HS-5 (cell line): Measurements from ENCODE around the gene CNGA4.
"Not testable (repeated sequence)": the region's sequence is repeated elsewhere in the genome, so short reads cannot be mapped to it uniquely, and the experiment has no call there.

Experiments
- DNase-seq: peaks from one replicate; pipeline ENCODE4 v3.0.0-alpha.2; 2012; ENCODE audit warnings: low read depth

Gene CNGA4

DNA sequence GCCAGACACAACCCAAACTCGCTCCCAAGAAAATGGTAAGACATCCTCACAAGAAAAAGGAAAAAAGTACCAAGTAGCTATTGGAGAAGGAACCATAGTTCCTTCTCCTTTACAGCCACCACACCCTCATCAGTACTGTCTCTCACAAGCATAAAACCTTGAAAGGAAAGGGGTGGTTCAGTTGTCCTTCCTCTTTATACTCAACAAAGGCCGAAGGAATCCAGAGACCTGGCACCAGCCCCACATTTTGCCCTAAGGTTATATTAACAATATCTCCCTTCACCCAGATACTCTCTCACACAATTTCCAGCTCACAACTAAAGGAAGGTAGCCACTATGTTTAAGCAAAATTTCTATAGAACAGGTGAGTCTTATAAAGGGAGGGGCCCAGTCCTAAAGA, 13.0 kb upstream of the CNGA4 start:
- DNase-seq: no peak

DNA sequence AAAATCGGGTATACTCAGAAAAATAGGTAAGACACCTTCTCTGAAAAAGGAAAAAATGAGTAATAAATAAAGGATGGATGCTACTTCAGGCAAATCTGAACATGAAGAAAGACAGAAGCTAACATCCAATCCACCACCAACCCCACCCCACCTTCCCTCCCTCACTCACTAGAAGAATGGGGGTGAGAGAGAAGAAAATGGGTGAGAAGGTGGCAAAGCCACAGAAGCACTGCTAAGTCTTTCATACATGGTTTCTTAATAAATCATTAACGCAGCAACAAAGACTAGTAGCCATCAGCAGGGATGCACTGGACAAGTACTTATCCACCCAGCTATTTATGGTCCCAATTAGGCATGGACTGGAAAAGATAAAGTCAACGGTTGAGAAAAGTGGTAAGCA, 10.4 kb upstream of the CNGA4 start:
- DNase-seq: no peak

- no peak for DNase-seq
Observed at GRCh38 chr11:6229911-6230310, 9.0 kb upstream of the CNGA4 start.

DNA sequence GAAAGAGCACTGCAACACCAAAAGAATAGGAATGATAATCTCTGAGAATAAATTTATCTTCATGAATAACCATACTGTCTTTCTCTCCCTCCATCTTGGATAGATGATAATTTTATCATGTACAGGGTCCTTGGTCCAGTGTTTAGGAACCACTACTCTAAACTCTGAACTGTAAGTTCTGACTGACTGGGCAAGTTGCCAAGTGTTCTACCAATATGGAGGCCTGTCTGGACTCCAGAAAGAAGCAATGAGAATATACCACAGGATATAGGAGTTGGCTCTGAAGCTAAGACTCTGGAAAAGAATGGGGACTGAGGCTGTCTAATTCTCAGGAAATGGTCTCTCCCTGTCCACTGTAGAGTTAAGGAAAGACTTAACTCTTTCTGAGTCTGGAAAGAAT, 6.0 kb upstream of the CNGA4 start:
- no peak for DNase-seq

GRCh38 chr11:6233984-6234386, 4.9 kb upstream of the CNGA4 start:
- no peak for DNase-seq

GRCh38 chr11:6234387-6235107, 4.3 kb upstream of the CNGA4 start, which contains the start of gene FHIP1B:
Gene FHIP1B, minus strand, starts transcription at chr11:6234636. Its CDS starts 10,120 bp downstream, at chr11:6224516.
- peak; percentile 99 for DNase-seq

GRCh38 chr11:6237266-6237665, 1.6 kb upstream of the CNGA4 start:
- no peak for DNase-seq

- DNase-seq: no peak
Observed at GRCh38 chr11:6237761-6238302, 1.1 kb upstream of the CNGA4 start.

- no peak for DNase-seq
Observed at GRCh38 chr11:6240139-6240538, 1.2 kb downstream of the CNGA4 start.

- DNase-seq: no peak
Observed at GRCh38 chr11:6240781-6241180, 1.9 kb downstream of the CNGA4 start.

DNA sequence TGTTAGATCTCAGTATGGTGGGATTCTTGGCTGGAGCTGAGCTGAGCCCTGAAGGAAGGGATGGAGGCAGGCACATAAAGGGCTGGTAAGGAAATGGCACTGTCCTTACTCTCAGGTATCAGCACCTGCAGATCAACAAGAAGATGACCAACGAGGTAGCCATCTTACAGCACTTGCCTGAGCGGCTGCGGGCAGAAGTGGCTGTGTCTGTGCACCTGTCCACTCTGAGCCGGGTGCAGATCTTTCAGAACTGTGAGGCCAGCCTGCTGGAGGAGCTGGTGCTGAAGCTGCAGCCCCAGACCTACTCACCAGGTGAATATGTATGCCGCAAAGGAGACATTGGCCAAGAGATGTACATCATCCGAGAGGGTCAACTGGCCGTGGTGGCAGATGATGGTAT, 2.4 kb downstream of the CNGA4 start:
- no peak for DNase-seq

DNA sequence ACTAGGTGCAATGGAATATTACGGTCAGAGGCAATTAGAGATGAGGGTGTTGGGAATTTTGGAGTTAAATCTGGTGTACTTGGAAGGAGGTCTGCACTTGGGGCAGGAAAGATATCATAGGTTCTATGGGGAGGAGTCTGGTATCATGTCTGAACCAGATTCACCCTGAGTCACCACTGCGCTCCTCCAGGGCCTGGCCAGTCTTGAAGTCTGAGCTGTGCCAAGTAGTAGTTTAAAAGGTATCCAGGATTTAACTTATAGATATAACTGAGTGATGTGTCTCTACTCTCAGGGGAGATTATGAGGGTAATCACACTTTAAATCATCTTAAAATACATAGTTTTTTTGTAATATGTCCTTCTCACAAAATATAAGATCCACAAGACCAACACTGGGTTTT, 6.6 kb downstream of the CNGA4 start:
- DNase-seq: no peak

DNA sequence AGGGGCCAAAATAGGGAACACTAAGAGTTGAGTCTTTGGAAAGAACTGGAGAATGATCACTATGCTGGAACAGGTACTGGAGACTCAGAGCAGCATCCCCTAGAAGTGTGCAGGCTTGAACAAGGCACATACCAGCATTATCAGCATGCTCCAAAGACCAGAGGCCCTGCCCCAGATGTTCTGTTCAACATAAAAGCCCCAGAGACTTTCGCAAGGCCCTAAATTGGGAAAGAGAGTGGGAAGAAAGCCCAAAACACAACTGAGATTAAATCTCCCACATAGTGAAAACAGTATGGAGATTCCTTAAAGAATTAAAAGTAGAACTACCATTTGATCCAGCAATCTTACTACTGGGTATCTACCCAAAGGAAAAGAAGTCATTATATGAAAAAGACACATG, 9.4 kb downstream of the CNGA4 start:
- DNase-seq: no peak

- DNase-seq: not testable (repeated sequence)
Observed at GRCh38 chr11:6248897-6249296, 10.0 kb downstream of the CNGA4 start.

GRCh38 chr11:6249770-6250555, 11.1 kb downstream of the CNGA4 start:
- DNase-seq: peak; percentile 70

DNA sequence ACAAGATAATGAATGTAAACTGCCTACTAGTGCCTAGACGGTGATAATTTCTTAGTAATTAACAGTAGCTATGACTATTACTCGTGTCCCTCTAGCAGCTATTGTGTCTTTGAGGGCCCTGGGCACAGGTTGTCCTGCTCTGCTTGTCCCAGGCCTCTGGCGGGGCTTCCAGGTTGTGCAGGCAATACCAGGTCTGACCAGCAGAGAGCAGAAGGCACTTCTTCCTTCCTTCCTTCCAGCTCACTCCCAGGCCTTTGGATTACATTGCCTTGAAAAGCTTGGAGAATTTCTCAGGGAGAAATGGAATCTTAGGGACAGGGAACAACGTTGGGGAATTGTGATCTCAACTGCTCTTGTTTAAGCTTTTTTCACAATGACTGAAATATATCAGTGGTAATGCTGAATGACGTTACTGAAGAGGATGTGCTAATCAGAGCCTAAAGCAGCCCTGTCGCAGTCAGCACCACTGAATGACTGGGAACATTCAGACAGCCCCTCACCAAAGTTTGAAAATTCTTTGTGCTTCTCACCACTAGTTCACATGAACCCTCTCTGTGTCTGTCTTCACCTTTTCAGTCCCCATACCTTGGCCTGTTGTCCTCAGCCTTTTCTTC, 12.3 kb downstream of the CNGA4 start:
- no peak for DNase-seq

GRCh38 chr11:6251990-6252473, 13.1 kb downstream of the CNGA4 start:
- DNase-seq: no peak

DNA sequence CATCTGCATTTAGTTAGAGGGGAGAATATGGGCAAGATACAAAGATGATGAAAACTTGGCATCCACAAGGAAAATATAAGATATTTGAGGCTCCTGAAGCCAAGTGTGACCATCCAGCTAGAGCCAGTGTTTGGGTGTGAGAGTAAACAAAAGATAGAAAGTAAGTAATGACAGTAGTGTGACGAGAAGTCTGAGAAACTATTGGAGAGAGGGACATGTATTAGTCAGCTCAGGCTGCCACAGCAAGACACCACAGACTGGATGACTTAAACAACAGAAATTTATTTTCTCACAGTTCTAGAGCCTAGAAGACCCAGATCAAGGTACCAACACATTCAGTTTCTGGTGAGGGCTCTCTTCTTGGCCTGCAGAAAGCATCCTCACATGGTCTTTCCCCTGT, 14.3 kb downstream of the CNGA4 start:
- DNase-seq: no peak

- no peak for DNase-seq
Observed at GRCh38 chr11:6258141-6258540, 19.3 kb downstream of the CNGA4 start.

DNA sequence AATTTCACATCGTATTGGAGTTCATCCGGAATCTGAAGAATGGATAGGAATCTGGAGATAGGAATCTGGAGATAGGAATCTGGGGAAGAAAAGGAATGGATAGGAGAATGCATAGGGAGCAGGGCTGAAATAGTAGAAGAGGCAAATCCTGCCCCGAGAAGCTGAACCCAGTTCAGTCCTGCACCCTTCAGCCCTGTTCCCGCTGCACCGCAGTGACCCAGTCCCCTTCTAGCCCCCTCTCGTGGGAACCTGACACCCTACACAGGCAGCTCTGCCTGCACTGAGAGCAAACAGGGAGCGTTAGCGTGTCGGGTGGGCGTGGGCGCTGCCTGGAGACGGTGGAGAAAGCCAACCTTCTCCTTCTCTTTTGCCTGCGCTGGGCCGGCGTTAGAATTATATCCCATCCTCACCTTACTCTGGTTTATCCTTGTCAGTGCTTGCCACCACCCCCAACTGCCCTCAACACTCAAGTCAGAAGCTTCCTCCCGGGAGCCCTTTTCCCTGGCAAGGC, 19.7 kb downstream of the CNGA4 start:
- no peak for DNase-seq

DNA sequence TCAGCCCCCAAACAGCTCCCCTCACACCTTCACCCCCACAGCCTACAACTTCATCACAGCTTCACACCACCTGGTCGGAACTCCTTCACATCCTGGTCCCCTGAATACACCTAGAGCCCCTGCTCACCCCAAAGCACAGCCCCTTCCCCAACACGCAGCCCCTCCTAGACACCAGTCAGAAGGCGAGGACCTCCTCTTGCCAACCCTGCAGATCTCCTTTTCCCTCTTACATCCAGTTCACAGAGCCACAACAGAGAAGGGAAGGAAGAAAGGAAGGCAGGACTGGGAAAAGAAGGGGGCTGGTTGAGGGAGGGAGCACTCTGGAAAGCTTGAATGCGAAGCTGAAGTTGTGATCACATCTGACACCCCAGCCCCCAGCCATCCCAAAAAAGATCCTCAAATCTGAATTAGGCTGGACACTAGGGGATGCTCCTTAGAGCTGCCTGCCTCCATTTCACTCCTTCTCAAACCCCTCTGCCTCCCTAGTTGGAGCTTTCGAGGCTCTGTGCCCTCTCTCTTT, 21.4 kb downstream of the CNGA4 start:
- no peak for DNase-seq

- no peak for DNase-seq
Observed at GRCh38 chr11:6263662-6264061, 24.8 kb downstream of the CNGA4 start.
